ENCODE measurements around the gene DNAJC13.

DNA sequence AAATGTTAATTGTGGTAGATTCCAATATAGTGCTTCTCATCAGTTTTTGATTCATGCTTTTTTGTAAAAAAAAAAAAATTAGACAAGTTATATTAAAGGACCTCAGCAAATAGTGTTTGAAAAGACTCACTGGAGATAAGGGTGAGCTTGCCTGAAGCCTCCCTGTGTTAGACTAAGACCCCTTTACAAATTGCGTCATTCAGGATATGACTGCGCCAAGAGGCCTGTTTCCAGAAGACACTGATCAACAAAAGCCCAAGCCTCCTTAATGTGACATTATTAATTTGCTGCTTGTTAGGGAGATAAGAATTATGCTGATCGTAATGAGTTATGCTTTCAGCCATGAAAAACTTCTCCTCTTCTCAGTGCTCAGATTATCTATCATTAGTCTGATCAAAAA lies 13.0 kb upstream of the DNAJC13 start:
- TF ChIP-seq, protein P1, sequence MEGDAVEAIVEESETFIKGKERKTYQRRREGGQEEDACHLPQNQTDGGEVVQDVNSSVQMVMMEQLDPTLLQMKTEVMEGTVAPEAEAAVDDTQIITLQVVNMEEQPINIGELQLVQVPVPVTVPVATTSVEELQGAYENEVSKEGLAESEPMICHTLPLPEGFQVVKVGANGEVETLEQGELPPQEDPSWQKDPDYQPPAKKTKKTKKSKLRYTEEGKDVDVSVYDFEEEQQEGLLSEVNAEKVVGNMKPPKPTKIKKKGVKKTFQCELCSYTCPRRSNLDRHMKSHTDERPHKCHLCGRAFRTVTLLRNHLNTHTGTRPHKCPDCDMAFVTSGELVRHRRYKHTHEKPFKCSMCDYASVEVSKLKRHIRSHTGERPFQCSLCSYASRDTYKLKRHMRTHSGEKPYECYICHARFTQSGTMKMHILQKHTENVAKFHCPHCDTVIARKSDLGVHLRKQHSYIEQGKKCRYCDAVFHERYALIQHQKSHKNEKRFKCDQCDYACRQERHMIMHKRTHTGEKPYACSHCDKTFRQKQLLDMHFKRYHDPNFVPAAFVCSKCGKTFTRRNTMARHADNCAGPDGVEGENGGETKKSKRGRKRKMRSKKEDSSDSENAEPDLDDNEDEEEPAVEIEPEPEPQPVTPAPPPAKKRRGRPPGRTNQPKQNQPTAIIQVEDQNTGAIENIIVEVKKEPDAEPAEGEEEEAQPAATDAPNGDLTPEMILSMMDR (IDR thresholded peaks at IDR 0.05), result no peak
- no peak for TF ChIP-seq POLR2A (IDR thresholded peaks at IDR 0.05)
